ENCODE data around the gene MAVS.
A peak's percentile ranks its signal among the peaks of the same experiment; 100 is the strongest.
"Not testable (repeated sequence)": the region's sequence is repeated elsewhere in the genome, so short reads cannot be mapped to it uniquely, and the experiment has no call there.

MAVS gene

GRCh38 chr20:3901706-3902440 is 55.2 kb downstream of the MAVS start:
- peak overlapping the region; percentile 36 to 68 for H3K27ac Mint-ChIP-seq
- no peak for ATAC-seq (replicated peaks)
- DNase-seq, result no peak
- H3K4me3 Mint-ChIP-seq, result peak overlapping the region; percentile 13 to 56
- H3K36me3 Mint-ChIP-seq (ENCODE audit: insufficient read depth), result peaks cover 20% of the 10 kb centered on the region
- H3K4me1 Mint-ChIP-seq (ENCODE audit: low read depth in 2 of 2), result peaks cover 55 to 73% of the 10 kb centered on the region in 2 donors
- H3K9me3 Mint-ChIP-seq, result no peaks in the 10 kb centered on the region
- no peaks in the 10 kb centered on the region for H3K27me3 Mint-ChIP-seq

- Mint-ChIP-seq H3K4me1 (ENCODE audit: low read depth in 2 of 2) (peaks cover 49 to 71% of the 10 kb centered on the region in 2 donors), H3K9me3 (no peaks in the 10 kb centered on the region), H3K4me3 (peak overlapping the region; percentile 13 to 45), H3K27me3 (no peaks in the 10 kb centered on the region), H3K36me3 (ENCODE audit: insufficient read depth) (peaks cover 20% of the 10 kb centered on the region), H3K27ac (peak overlapping the region in 1 of 2 donors; percentile 68)
- no peak for DNase-seq
- ATAC-seq (replicated peaks), result no peak
Observed at GRCh38 chr20:3902446-3902845, 55.8 kb downstream of the MAVS start.

DNA sequence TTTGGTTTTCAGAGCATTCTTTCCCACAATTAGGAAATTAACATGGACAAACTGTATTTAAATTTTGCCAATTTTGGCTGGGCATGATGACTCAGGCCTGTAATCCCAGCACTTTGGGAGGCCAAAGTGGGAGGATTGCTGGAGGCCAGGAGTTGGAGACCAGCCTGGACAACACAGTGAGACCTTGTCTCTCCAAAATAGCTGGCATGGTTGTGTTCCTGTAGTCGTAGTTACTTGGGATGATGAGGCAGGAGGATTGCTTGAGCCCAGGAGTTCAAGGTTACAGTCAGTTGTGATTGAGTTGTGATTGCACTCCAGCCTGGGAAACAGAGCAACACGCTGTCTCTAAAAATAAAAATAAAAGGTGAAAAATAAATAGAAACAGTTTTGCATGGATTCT is 57.6 kb downstream of the MAVS start:
- peaks cover 47 to 73% of the 10 kb centered on the region in 2 donors for H3K4me1 Mint-ChIP-seq (ENCODE audit: low read depth in 2 of 2)
- peak overlapping the region in 1 of 2 donors; percentile 57 for H3K27ac Mint-ChIP-seq

DNA sequence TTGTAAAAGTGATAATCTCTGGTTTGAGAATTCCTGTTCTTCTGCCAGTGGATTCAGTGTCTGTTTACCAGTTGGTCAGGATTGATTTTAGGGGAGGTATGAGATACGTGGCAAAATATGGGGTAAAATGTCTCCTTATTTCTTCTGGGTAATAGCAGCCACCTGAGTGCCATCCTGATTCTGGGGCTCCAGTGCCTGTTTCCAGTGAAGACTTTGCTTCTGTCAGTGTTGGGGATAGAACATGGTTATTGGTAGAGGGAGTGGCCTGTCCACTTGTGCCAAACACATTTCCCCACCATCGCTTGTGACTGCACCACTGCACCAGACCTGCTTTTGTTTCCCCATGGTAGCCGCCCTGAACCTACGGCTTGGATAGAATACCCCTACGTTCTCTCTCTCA is 58.2 kb downstream of the MAVS start:
- peak overlapping the region in 1 of 2 donors; percentile 57 for H3K27ac Mint-ChIP-seq
- DNase-seq, result no peak
- no peaks in the 10 kb centered on the region for H3K9me3 Mint-ChIP-seq
- H3K27me3 Mint-ChIP-seq, result no peaks in the 10 kb centered on the region
- no peak for ATAC-seq (replicated peaks)
- H3K4me1 Mint-ChIP-seq (ENCODE audit: low read depth in 2 of 2), result peaks cover 42 to 66% of the 10 kb centered on the region in 2 donors
- H3K4me3 Mint-ChIP-seq, result no peak overlapping the region
- H3K36me3 Mint-ChIP-seq (ENCODE audit: insufficient read depth), result peaks cover 41% of the 10 kb centered on the region

More for the DNA sequence above, 57.6 kb downstream of the MAVS start:
- ATAC-seq (replicated peaks) (no peak), DNase-seq (no peak)
- Mint-ChIP-seq H3K36me3 (ENCODE audit: insufficient read depth) (peaks cover 36% of the 10 kb centered on the region), H3K4me3 (no peak overlapping the region), H3K9me3 (no peaks in the 10 kb centered on the region), H3K27me3 (no peaks in the 10 kb centered on the region)

DNA sequence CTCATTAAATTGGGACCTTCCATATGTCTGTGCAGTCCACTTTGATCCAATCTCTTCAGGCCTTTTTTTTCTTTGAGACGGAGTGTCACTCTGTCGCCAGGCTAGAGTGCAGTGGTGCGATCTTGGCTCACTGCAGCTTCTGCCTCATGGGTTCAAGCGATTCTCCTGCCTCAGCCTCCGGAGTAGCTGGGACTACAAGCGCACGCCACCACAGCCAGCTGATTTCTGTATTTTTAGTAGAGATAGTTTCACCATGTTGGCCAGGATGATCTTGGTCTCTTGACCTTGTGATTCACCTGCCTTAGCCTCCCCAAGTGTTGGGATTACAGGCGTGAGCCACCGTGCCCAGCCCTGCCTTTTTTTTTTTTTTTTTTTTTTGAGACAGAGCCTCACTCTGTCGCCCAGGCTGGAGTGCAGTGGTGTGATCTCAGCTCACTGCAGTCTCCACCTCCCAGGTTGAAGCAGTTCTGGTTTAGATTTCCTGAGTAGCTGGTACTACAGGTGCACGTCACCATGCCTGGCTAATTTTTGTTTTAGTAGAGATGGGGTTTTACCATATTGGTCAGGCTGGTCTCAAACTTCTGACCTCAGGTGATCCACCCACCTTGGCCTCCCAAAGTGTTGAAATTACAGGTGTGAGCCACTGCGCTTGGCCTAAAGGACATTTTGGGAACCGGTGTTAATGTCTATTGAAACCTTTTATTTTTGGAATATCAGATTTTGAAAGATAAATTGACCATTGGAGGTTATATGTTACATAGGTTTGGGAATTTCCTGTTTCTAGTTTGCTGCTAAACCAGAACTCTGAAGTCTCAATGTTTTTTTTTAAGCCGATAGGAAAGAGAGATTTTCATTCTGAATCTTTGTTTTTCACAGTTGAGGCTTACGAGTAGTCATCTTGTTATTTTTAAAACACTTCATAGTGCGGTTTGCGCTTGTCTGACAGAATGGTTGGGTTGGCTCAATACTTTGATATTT is 60.4 kb downstream of the MAVS start:
- ATAC-seq (replicated peaks) (peak; percentile 94), DNase-seq (peak; percentile 32 to 44 (median 36))
- H3K27me3 Mint-ChIP-seq, H3K9me3 Mint-ChIP-seq: not testable (repeated sequence)
- peaks cover 60% of the 10 kb centered on the region for H3K36me3 Mint-ChIP-seq (ENCODE audit: insufficient read depth)
- H3K4me1 Mint-ChIP-seq (ENCODE audit: low read depth in 2 of 2), result peaks cover 30 to 45% of the 10 kb centered on the region in 2 donors
- peak overlapping the region; percentile 65 to 67 for H3K4me3 Mint-ChIP-seq
- peak overlapping the region; percentile 83 to 92 for H3K27ac Mint-ChIP-seq

GRCh38 chr20:3908667-3909066 is 62.0 kb downstream of the MAVS start:
- H3K9me3 Mint-ChIP-seq, result no peaks in the 10 kb centered on the region
- H3K4me3 Mint-ChIP-seq, result peak overlapping the region in 1 of 2 donors; percentile 38
- peak overlapping the region; percentile 66 to 89 for H3K27ac Mint-ChIP-seq
- no peaks in the 10 kb centered on the region for H3K27me3 Mint-ChIP-seq
- peaks cover 76% of the 10 kb centered on the region for H3K36me3 Mint-ChIP-seq (ENCODE audit: insufficient read depth)
- ATAC-seq (replicated peaks) (no peak), DNase-seq (no peak)
- peaks cover 23 to 31% of the 10 kb centered on the region in 2 donors for H3K4me1 Mint-ChIP-seq (ENCODE audit: low read depth in 2 of 2)

DNA sequence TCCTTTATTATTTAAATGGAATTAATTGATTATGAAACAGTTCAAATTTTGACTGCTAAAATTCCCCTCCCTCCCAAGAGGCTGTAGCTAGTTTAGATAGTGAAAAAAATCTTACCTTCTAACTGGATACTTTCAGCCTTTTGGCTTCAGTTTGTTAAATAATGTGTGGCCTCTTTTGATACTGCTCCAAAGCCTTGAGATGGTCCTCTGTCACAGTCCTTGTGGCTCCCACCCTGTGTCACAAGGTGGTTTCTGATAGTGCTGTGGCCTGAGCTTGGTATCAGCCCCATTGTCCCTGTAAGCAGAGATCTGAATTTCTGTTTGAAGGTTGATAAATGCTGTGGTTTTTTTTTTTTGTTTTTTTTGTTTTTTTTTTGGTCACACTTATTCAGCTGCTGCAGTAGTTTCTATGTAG is 63.3 kb downstream of the MAVS start:
- Mint-ChIP-seq H3K4me3 (no peak overlapping the region), H3K27me3 (no peaks in the 10 kb centered on the region), H3K36me3 (ENCODE audit: insufficient read depth) (peaks cover 84% of the 10 kb centered on the region), H3K9me3 (no peaks in the 10 kb centered on the region), H3K27ac (peak overlapping the region in 1 of 2 donors; percentile 89), H3K4me1 (ENCODE audit: low read depth in 2 of 2) (peaks cover 20 to 30% of the 10 kb centered on the region in 2 donors)
- no peak for ATAC-seq (replicated peaks)
- DNase-seq, result no peak

- Mint-ChIP-seq H3K4me3 (no peak overlapping the region), H3K4me1 (ENCODE audit: low read depth in 2 of 2) (peaks cover 23 to 36% of the 10 kb centered on the region in 2 donors), H3K27ac (peak overlapping the region in 1 of 2 donors; percentile 35), H3K36me3 (ENCODE audit: insufficient read depth) (peaks cover 93% of the 10 kb centered on the region), H3K27me3 (no peaks in the 10 kb centered on the region), H3K9me3 (no peaks in the 10 kb centered on the region)
- ATAC-seq (replicated peaks) (no peak), DNase-seq (no peak)
Observed at GRCh38 chr20:3910853-3911252, 64.2 kb downstream of the MAVS start.

GRCh38 chr20:3911956-3912355 is 65.3 kb downstream of the MAVS start:
- Mint-ChIP-seq H3K4me3 (no peak overlapping the region), H3K27me3 (no peaks in the 10 kb centered on the region), H3K27ac (peak overlapping the region; percentile 25 to 35), H3K9me3 (no peaks in the 10 kb centered on the region), H3K4me1 (ENCODE audit: low read depth in 2 of 2) (peaks cover 23 to 39% of the 10 kb centered on the region in 2 donors), H3K36me3 (ENCODE audit: insufficient read depth) (peaks cover 99% of the 10 kb centered on the region)
- ATAC-seq (replicated peaks), result no peak
- DNase-seq, result no peak

DNA sequence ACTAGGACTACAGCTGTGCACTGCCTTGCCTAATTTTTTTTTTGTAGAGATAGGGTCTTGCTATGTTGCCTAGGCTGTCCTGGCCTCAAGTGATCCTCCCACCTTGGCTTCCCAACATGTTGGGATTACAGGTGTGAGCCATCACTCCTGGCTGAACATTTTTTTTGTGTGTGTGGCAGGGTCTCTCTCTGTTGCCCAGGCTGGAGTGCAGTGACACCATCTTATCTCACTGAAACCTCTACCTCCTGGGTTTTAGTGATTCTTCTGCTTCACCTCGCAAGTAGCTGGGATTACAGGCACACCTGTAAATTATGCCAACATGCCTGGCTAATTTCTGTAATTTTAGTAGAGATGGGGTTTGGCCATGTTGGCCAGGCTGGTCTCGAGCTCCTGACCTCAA is 67.8 kb downstream of the MAVS start:
- H3K27ac Mint-ChIP-seq, result peak overlapping the region in 1 of 2 donors; percentile 75
- no peaks in the 10 kb centered on the region for H3K9me3 Mint-ChIP-seq
- H3K4me3 Mint-ChIP-seq, result no peak overlapping the region
- H3K27me3 Mint-ChIP-seq, result no peaks in the 10 kb centered on the region
- peaks cover 97% of the 10 kb centered on the region for H3K36me3 Mint-ChIP-seq (ENCODE audit: insufficient read depth)
- peaks cover 19 to 34% of the 10 kb centered on the region in 2 donors for H3K4me1 Mint-ChIP-seq (ENCODE audit: low read depth in 2 of 2)
- DNase-seq (no peak), ATAC-seq (replicated peaks) (no peak)

DNA sequence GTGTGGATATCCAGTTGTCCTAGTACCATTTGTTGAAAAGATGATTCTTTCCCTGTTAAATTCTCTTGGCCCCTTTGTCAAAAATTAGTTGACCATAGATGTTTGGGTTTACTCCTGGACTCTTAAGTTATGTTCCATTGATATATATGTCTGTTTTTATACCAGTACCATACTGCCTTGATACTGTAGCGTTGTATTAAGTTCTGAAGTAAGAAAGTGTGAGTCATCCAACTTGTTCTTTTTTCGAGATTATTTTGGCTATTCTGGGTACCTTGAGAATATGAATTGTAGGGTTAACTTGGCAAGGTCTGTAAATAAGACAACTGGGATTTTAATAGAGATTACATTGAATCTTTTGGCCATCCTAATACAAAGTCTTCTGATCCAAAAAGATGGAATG is 69.1 kb downstream of the MAVS start:
- peaks cover 17 to 34% of the 10 kb centered on the region in 2 donors for H3K4me1 Mint-ChIP-seq (ENCODE audit: low read depth in 2 of 2)
- ATAC-seq (replicated peaks) (no peak), DNase-seq (no peak)
- H3K9me3 Mint-ChIP-seq, result no peaks in the 10 kb centered on the region
- no peak overlapping the region for H3K4me3 Mint-ChIP-seq
- H3K36me3 Mint-ChIP-seq (ENCODE audit: insufficient read depth), result peaks cover 96% of the 10 kb centered on the region
- no peaks in the 10 kb centered on the region for H3K27me3 Mint-ChIP-seq
- peak overlapping the region; percentile 69 to 75 for H3K27ac Mint-ChIP-seq

- no peak for ATAC-seq (replicated peaks)
- H3K36me3 Mint-ChIP-seq (ENCODE audit: insufficient read depth), result peaks cover 90% of the 10 kb centered on the region
- peak overlapping the region in 1 of 2 donors; percentile 75 for H3K27ac Mint-ChIP-seq
- H3K9me3 Mint-ChIP-seq, result no peaks in the 10 kb centered on the region
- H3K4me1 Mint-ChIP-seq (ENCODE audit: low read depth in 2 of 2), result peaks cover 17 to 34% of the 10 kb centered on the region in 2 donors
- no peak for DNase-seq
- no peak overlapping the region for H3K4me3 Mint-ChIP-seq
- no peaks in the 10 kb centered on the region for H3K27me3 Mint-ChIP-seq
Observed at GRCh38 chr20:3916364-3916763, 69.7 kb downstream of the MAVS start.

DNA sequence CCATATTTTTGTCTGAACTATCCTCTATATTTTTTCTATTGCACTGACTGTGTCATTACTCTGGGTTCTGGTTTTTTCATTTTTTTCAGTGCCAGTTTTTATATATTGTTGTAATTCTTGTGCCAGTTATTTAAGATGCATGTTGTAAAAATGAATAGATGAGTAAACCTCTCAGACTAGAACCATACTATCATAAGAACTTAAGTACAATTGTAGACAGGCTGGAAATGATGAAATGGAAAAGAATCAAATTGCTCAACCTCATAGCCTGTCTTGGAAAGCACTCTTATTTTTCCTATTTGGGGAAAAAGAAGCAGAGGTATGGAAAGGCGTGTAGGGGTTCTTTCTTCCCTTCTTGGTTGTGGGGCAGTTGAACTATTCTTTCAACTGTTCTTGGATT is 72.7 kb downstream of the MAVS start:
- H3K27me3 Mint-ChIP-seq, result no peaks in the 10 kb centered on the region
- peaks cover 84% of the 10 kb centered on the region for H3K36me3 Mint-ChIP-seq (ENCODE audit: insufficient read depth)
- H3K9me3 Mint-ChIP-seq, result no peaks in the 10 kb centered on the region
- ATAC-seq (replicated peaks) (no peak), DNase-seq (no peak)
- H3K4me1 Mint-ChIP-seq (ENCODE audit: low read depth in 2 of 2), result peaks cover 16 to 42% of the 10 kb centered on the region in 2 donors
- peak overlapping the region in 1 of 2 donors; percentile 49 for H3K27ac Mint-ChIP-seq
- no peak overlapping the region for H3K4me3 Mint-ChIP-seq

All from effector memory CD8-positive, alpha-beta T cell (primary cell).